ENCODE results near the gene ABHD4.

ABHD4 gene

GRCh38 chr14:22589096-22589839 lies 8.8 kb upstream of the ABHD4 start, which contains the start of gene DAD1:
Gene DAD1 (minus strand): TSS chr14:22589224. CDS start chr14:22589157, 67 bp downstream.
- Histone ChIP-seq H3K27me3 (replicated peaks; ENCODE audit: insufficient read depth, low read length) (no peaks in the 10 kb centered on the region), H3F3A (ENCODE audit: insufficient read depth, low read length) (peaks cover 7% of the 10 kb centered on the region), H3K9me2 (replicated peaks; ENCODE audit: insufficient read depth, low read length) (no peaks in the 10 kb centered on the region), H3K27ac (ENCODE audit: low read length) (peak within 1 kb of the TSS; percentile 100), H3K36me3 (replicated peaks; ENCODE audit: insufficient read depth, low read length) (no peaks in the 10 kb centered on the region), H3K9me3 (replicated peaks; ENCODE audit: insufficient read depth, low read length) (no peaks in the 10 kb centered on the region), H3K9ac (ENCODE audit: low read length) (peak within 1 kb of the TSS; percentile 92), H3K4me2 (ENCODE audit: low read depth, low read length) (peak within 1 kb of the TSS; percentile 92), H2AFZ (ENCODE audit: low read length) (peak within 1 kb of the TSS; percentile 63), H3K4me1 (ENCODE audit: low read length) (peaks cover 13% of the 10 kb centered on the region), H3K4me3 (ENCODE audit: low read length) (peak within 1 kb of the TSS; percentile 68), H4K20me1 (ENCODE audit: insufficient read depth, low read length) (no peaks in the 10 kb centered on the region), H3K79me2 (ENCODE audit: low read length) (peaks cover 45% of the 10 kb centered on the region)
- peak; percentile 95 for DNase-seq
- TF ChIP-seq EZH2phosphoT487 (IDR thresholded peaks at IDR 0.05; ENCODE audit: low read length) (no peak), EZH2 (optimal IDR thresholded peaks at IDR 0.05; ENCODE audit: low read depth, low read length) (no peak), CTCF (IDR thresholded peaks at IDR 0.05; ENCODE audit: low read length) (no peak)

- no peak overlapping the region for H3K4me2 ChIP-seq (ENCODE audit: low read depth, low read length)
- peaks cover 15% of the 10 kb centered on the region for H3K4me1 ChIP-seq (ENCODE audit: low read length)
- no peak for DNase-seq
- TF ChIP-seq CTCF (IDR thresholded peaks at IDR 0.05; ENCODE audit: low read length), result no peak
- TF ChIP-seq EZH2 (optimal IDR thresholded peaks at IDR 0.05; ENCODE audit: low read depth, low read length), result no peak
- TF ChIP-seq EZH2phosphoT487 (IDR thresholded peaks at IDR 0.05; ENCODE audit: low read length), result no peak
- H3F3A ChIP-seq (ENCODE audit: insufficient read depth, low read length), result peaks cover 7% of the 10 kb centered on the region
- H4K20me1 ChIP-seq (ENCODE audit: insufficient read depth, low read length), result no peaks in the 10 kb centered on the region
- no peak overlapping the region for H3K27ac ChIP-seq (ENCODE audit: low read length)
- no peak overlapping the region for H3K9ac ChIP-seq (ENCODE audit: low read length)
- peaks cover 8% of the 10 kb centered on the region for H3K79me2 ChIP-seq (ENCODE audit: low read length)
- no peak overlapping the region for H2AFZ ChIP-seq (ENCODE audit: low read length)
- no peak overlapping the region for H3K4me3 ChIP-seq (ENCODE audit: low read length)
- no peaks in the 10 kb centered on the region for H3K9me2 ChIP-seq (replicated peaks; ENCODE audit: insufficient read depth, low read length)
- no peaks in the 10 kb centered on the region for H3K36me3 ChIP-seq (replicated peaks; ENCODE audit: insufficient read depth, low read length)
- no peaks in the 10 kb centered on the region for H3K9me3 ChIP-seq (replicated peaks; ENCODE audit: insufficient read depth, low read length)
- no peaks in the 10 kb centered on the region for H3K27me3 ChIP-seq (replicated peaks; ENCODE audit: insufficient read depth, low read length)
These were observed 4.9 kb upstream of the ABHD4 start for GRCh38 chr14:22593189-22593588.

GRCh38 chr14:22593601-22594000 lies 4.5 kb upstream of the ABHD4 start:
- Histone ChIP-seq H3K4me2 (ENCODE audit: low read depth, low read length) (no peak overlapping the region), H3K79me2 (ENCODE audit: low read length) (peaks cover 8% of the 10 kb centered on the region), H3K9me2 (replicated peaks; ENCODE audit: insufficient read depth, low read length) (no peaks in the 10 kb centered on the region), H3K9me3 (replicated peaks; ENCODE audit: insufficient read depth, low read length) (no peaks in the 10 kb centered on the region), H3K36me3 (replicated peaks; ENCODE audit: insufficient read depth, low read length) (no peaks in the 10 kb centered on the region), H3F3A (ENCODE audit: insufficient read depth, low read length) (peaks cover 9% of the 10 kb centered on the region), H3K9ac (ENCODE audit: low read length) (no peak overlapping the region), H4K20me1 (ENCODE audit: insufficient read depth, low read length) (no peaks in the 10 kb centered on the region), H3K4me3 (ENCODE audit: low read length) (no peak overlapping the region), H3K27ac (ENCODE audit: low read length) (no peak overlapping the region), H2AFZ (ENCODE audit: low read length) (no peak overlapping the region), H3K4me1 (ENCODE audit: low read length) (peaks cover 15% of the 10 kb centered on the region), H3K27me3 (replicated peaks; ENCODE audit: insufficient read depth, low read length) (no peaks in the 10 kb centered on the region)
- no peak for DNase-seq
- no peak for TF ChIP-seq EZH2phosphoT487 (IDR thresholded peaks at IDR 0.05; ENCODE audit: low read length)
- no peak for TF ChIP-seq CTCF (IDR thresholded peaks at IDR 0.05; ENCODE audit: low read length)
- no peak for TF ChIP-seq EZH2 (optimal IDR thresholded peaks at IDR 0.05; ENCODE audit: low read depth, low read length)

Data from MM.1S (cell line).